Measurements from ENCODE around the gene BMPR2. TPM values are rescaled to one million over a fixed set of nuclear protein-coding genes. Genes with fewer than 3 reads are reported as not detected.

Gene BMPR2
- total and polyA plus RNA-seq, 2 of the 8 experiments (the other 6 are each of a cell fraction or from before 2014, with no cell fraction given), result 5.5 to 19.8 TPM

DNA sequence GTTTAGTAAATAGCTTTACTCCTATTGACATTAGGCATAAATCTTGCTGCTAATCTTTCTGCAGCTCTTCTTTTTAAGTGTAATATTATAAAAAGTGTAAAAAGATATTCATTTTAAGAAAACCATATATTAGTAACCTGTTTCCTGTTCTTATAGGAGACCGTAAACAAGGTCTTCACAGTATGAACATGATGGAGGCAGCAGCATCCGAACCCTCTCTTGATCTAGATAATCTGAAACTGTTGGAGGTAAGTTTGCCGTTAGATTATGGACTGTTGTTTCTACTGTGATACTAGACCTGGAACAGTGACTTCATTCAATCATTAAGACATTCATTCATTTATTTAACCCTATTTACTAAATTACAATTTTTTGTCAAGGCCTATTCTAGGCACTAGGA lies 138.6 kb downstream of the BMPR2 start:
- H3K23me2 ChIP-seq (ENCODE audit: low read depth, low read length), result no peaks in the 10 kb centered on the region
- H3K9me3 ChIP-seq (ENCODE audit: insufficient read depth in 2 of 2, low read depth in 1 of 2, low read length in 1 of 2), result no peaks in the 10 kb centered on the region
- no peak overlapping the region for H3K18ac ChIP-seq (ENCODE audit: extremely low read depth, low read length)
- no peak overlapping the region for H3K27ac ChIP-seq (ENCODE audit: low read depth, low read length)
- H3K56ac ChIP-seq (replicated peaks; ENCODE audit: insufficient read length, low read depth, low read length), result no peak overlapping the region
- H4K8ac ChIP-seq (ENCODE audit: extremely low read depth, insufficient read depth, low read length), result no peak overlapping the region
- no peak overlapping the region for H4K91ac ChIP-seq (replicated peaks; ENCODE audit: insufficient read length, low read length)
- H2BK15ac ChIP-seq (ENCODE audit: low read length), result no peak overlapping the region
- no peak overlapping the region for H4K5ac ChIP-seq (ENCODE audit: insufficient read length, low read depth, low read length)
- no peaks in the 10 kb centered on the region for H3K79me1 ChIP-seq (ENCODE audit: low read depth, low read length)
- DNase-seq (ENCODE audit: low read depth in 1 of 2, low spot score in 2 of 2), result no peak
- ChIA-PET POLR2A (ENCODE audit: partially characterized antibody) (no interaction called here), CTCF (ENCODE audit: partially characterized antibody) (interaction anchor here (0.6 to 0.9 kb wide), 2 partner anchors 10 to 11 kb away, joined by 3 read pairs; no protein-coding TSS in a partner anchor)
- no peak overlapping the region for H2AK5ac ChIP-seq (ENCODE audit: low read depth, low read length)
- H3K4me3 ChIP-seq (ENCODE audit: extremely low read depth in 1 of 4, insufficient read depth in 2 of 4, low read depth in 3 of 4, low read length in 4 of 4), result no peak overlapping the region
- no peak overlapping the region for H3K23ac ChIP-seq (ENCODE audit: insufficient read length)
- no peak overlapping the region for H2BK12ac ChIP-seq (ENCODE audit: low read depth, low read length)
- peaks cover 0 to 12% (median 2%) of the 10 kb centered on the region in 4 experiments; a peak in 2 of 8 replicates for H3K36me3 ChIP-seq (ENCODE audit: control insufficient read depth in 2 of 4, insufficient read depth in 4 of 4, low read length in 3 of 4)
- no peaks in the 10 kb centered on the region for H3K27me3 ChIP-seq (replicated peaks in 1 of 4; ENCODE audit: control insufficient read depth in 3 of 4, extremely low read depth in 1 of 4, insufficient read depth in 3 of 4, low read length in 3 of 4)
- no peak overlapping the region for H3K4ac ChIP-seq (replicated peaks; ENCODE audit: insufficient read length, low read depth, low read length)
- no peak overlapping the region for H2BK20ac ChIP-seq (ENCODE audit: low read length)
- H2AFZ ChIP-seq (ENCODE audit: low read length), result no peak overlapping the region
- WGBS, 2 experiments (ENCODE audit: extremely low coverage in 1 of 2, insufficient coverage in 1 of 2, insufficient read length in 1 of 2, insufficient replicate concordance in 2 of 2, low coverage in 1 of 2, low lambda C conversion rate in 2 of 2, missing lambda C conversion rate in 1 of 2), result 92% methylated on average over 3 of the region's 3 CpGs; no CpG with 5 or more reads in 1 of the 2 experiments
- H3K4me1 ChIP-seq (replicated peaks in 1 of 4; ENCODE audit: control insufficient read depth in 3 of 4, insufficient read depth in 4 of 4, low read length in 3 of 4), result no peaks in the 10 kb centered on the region
- no peak overlapping the region for H3K14ac ChIP-seq (ENCODE audit: insufficient read length)
- no peaks in the 10 kb centered on the region for H4K20me1 ChIP-seq (replicated peaks in 1 of 2; ENCODE audit: control insufficient read depth in 1 of 2, insufficient read depth in 2 of 2, low read length in 2 of 2)
- H2BK5ac ChIP-seq (ENCODE audit: low read depth, low read length), result no peak overlapping the region
- H3K4me2 ChIP-seq (ENCODE audit: insufficient read depth in 1 of 2, low read depth in 2 of 2, low read length in 2 of 2), result no peak overlapping the region
- no peaks in the 10 kb centered on the region for H3K79me2 ChIP-seq (ENCODE audit: control insufficient read depth in 1 of 2, insufficient read depth in 2 of 2, low read length in 2 of 2)
- FAIRE-seq, result no peak
- H2BK120ac ChIP-seq (replicated peaks; ENCODE audit: low read depth, low read length), result no peak overlapping the region
- H3K9ac ChIP-seq (replicated peaks in 1 of 4; ENCODE audit: extremely low read depth in 1 of 4, low read depth in 3 of 4, low read length in 3 of 4), result no peak overlapping the region
- TF ChIP-seq POU5F1 (IDR thresholded peaks at IDR 0.05; ENCODE audit: low read depth, low read length) (no peak), CTBP2 (IDR thresholded peaks at IDR 0.05; ENCODE audit: borderline replicate concordance, insufficient read depth, insufficient read length, low read length) (no peak), RAD21 (IDR thresholded peaks at IDR 0.05 in 1 of 2, conservative IDR thresholded peaks at IDR 0.05 in 1 of 2; ENCODE audit: low read depth in 2 of 2, low read length in 2 of 2) (no peak), JUN (IDR thresholded peaks at IDR 0.05; ENCODE audit: low read depth, low read length) (no peak), SRF (IDR thresholded peaks at IDR 0.05; ENCODE audit: low read depth, low read length) (no peak), KDM4A (IDR thresholded peaks at IDR 0.05; ENCODE audit: low read depth, low read length, severe bottlenecking) (no peak), YY1 (IDR thresholded peaks at IDR 0.05; ENCODE audit: low read depth, low read length) (no peak), CBX8 (IDR thresholded peaks at IDR 0.05; ENCODE audit: borderline replicate concordance, low read depth, low read length) (no peak), SP1 (IDR thresholded peaks at IDR 0.05; ENCODE audit: low read depth, low read length) (no peak)
- TF ChIP-seq, protein P1, sequence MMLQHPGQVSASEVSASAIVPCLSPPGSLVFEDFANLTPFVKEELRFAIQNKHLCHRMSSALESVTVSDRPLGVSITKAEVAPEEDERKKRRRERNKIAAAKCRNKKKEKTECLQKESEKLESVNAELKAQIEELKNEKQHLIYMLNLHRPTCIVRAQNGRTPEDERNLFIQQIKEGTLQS (IDR thresholded peaks at IDR 0.05; ENCODE audit: insufficient read depth, low read depth, low read length), result no peak
- TF ChIP-seq, protein P2, sequence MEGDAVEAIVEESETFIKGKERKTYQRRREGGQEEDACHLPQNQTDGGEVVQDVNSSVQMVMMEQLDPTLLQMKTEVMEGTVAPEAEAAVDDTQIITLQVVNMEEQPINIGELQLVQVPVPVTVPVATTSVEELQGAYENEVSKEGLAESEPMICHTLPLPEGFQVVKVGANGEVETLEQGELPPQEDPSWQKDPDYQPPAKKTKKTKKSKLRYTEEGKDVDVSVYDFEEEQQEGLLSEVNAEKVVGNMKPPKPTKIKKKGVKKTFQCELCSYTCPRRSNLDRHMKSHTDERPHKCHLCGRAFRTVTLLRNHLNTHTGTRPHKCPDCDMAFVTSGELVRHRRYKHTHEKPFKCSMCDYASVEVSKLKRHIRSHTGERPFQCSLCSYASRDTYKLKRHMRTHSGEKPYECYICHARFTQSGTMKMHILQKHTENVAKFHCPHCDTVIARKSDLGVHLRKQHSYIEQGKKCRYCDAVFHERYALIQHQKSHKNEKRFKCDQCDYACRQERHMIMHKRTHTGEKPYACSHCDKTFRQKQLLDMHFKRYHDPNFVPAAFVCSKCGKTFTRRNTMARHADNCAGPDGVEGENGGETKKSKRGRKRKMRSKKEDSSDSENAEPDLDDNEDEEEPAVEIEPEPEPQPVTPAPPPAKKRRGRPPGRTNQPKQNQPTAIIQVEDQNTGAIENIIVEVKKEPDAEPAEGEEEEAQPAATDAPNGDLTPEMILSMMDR (IDR thresholded peaks at IDR 0.05; ENCODE audit: control extremely low read depth in 1 of 3, insufficient read depth in 1 of 3, low read depth in 1 of 3, low read length in 3 of 3), result no peak
